H1 (cell line): ENCODE measurements around the gene CEMIP2. TPM values are rescaled to one million over a fixed set of nuclear protein-coding genes. Genes with fewer than 3 reads are reported as not detected.

Source experiments
- CTCF ChIA-PET: fragments of 300-600 bp; sonication (Branson Sonifier 250); formaldehyde crosslinking; loops from one replicate; lab custom pipeline; 2021; ENCODE audit not compliant: partially characterized antibody; lab: Charles Lee
- POLR2A ChIA-PET: fragments of 300-600 bp; sonication (Branson Sonifier 250); formaldehyde crosslinking; loops from one replicate; lab custom pipeline; 2021; ENCODE audit warnings: inconsistent platforms; ENCODE audit not compliant: partially characterized antibody; lab: Charles Lee
- DNase-seq, 2 experiments: peaks; one replicate each; pipeline versions ENCODE4 v3.0.0 to v3.0.0-alpha.2; 2010 to 2022; ENCODE audit warnings: low spot score in 2 of 2, low read depth in 1 of 2, mixed read lengths in 1 of 2
- FAIRE-seq: peaks from 2 replicates; lab custom pipeline; 2011; peaks lifted over from hg19 to GRCh38; lab: Jason Lieb, UNC
- H2AFZ ChIP-seq: 2 replicates; pipeline ENCODE4 v1.8.1; 2012; ENCODE audit warnings: low read length, inconsistent platforms
- H2AK5ac ChIP-seq: 2 replicates; pipeline ENCODE4 v1.6.1; 2013; ENCODE audit warnings: low read depth, low read length
- H2BK120ac ChIP-seq: replicated peaks from 2 replicates; pipeline ENCODE3; 2013; ENCODE audit warnings: low read depth, low read length, inconsistent platforms
- H2BK12ac ChIP-seq: 2 replicates; pipeline ENCODE4 v1.6.1; 2013; ENCODE audit warnings: low read depth, low read length
- H2BK15ac ChIP-seq: 2 replicates; pipeline ENCODE4 v1.6.1; 2013; ENCODE audit warnings: low read length
- H2BK20ac ChIP-seq: 2 replicates; pipeline ENCODE4 v1.6.1; 2013; ENCODE audit warnings: low read length
- H2BK5ac ChIP-seq: 2 replicates; pipeline ENCODE4 v1.6.1; 2013; ENCODE audit warnings: low read depth, low read length
- H3K14ac ChIP-seq: 2 replicates; pipeline ENCODE4 v1.6.1; 2013; ENCODE audit warnings: inconsistent platforms; ENCODE audit not compliant: insufficient read length
- H3K18ac ChIP-seq: 2 replicates; pipeline ENCODE4 v1.6.1; 2013; ENCODE audit warnings: low read length; ENCODE audit errors: extremely low read depth
- H3K23ac ChIP-seq: 2 replicates; pipeline ENCODE4 v1.6.1; 2013; ENCODE audit warnings: inconsistent platforms; ENCODE audit not compliant: insufficient read length
- H3K23me2 ChIP-seq: 2 replicates; pipeline ENCODE4 v1.6.1; 2013; ENCODE audit warnings: low read depth, low read length
- H3K27ac ChIP-seq: 2 replicates; pipeline ENCODE4 v1.6.1; 2011; ENCODE audit warnings: low read depth, low read length, inconsistent platforms
- H3K27me3 ChIP-seq, 4 experiments: replicated peaks in 1 of 4; 1 replicate in 1 of 4; 2 replicates in 3 of 4; pipeline versions ENCODE4 v1.6.1 to v1.8.1; 2011 to 2013; ENCODE audit warnings: low read length in 3 of 4, mild to moderate bottlenecking in 3 of 4, inconsistent platforms in 2 of 4, mixed read lengths in 2 of 4, moderate library complexity in 1 of 4; ENCODE audit not compliant: control insufficient read depth in 3 of 4, insufficient read depth in 3 of 4; ENCODE audit errors: extremely low read depth in 1 of 4
- H3K36me3 ChIP-seq, 4 experiments: 2 replicates each; pipeline versions ENCODE4 v1.6.1 to v1.8.1; 2011 to 2013; ENCODE audit warnings: mild to moderate bottlenecking in 4 of 4, low read length in 3 of 4, moderate library complexity in 2 of 4, control low read depth in 1 of 4, inconsistent platforms in 1 of 4; ENCODE audit not compliant: insufficient read depth in 4 of 4, control insufficient read depth in 2 of 4
- H3K4ac ChIP-seq: replicated peaks from 2 replicates; pipeline ENCODE3; 2013; ENCODE audit warnings: low read length, low read depth, mixed read lengths, inconsistent platforms; ENCODE audit not compliant: insufficient read length
- H3K4me1 ChIP-seq, 4 experiments: replicated peaks in 1 of 4; 1 replicate in 1 of 4; 2 replicates in 3 of 4; pipeline versions ENCODE4 v1.6.1 to v1.8.1; 2011 to 2013; ENCODE audit warnings: low read length in 3 of 4, inconsistent platforms in 2 of 4, mixed read lengths in 1 of 4; ENCODE audit not compliant: insufficient read depth in 4 of 4, control insufficient read depth in 3 of 4
- H3K4me2 ChIP-seq, 2 experiments: 2 replicates each; pipeline versions ENCODE4 v1.6.1 to v1.8.1; 2011 to 2013; ENCODE audit warnings: low read depth in 2 of 2, low read length in 2 of 2, control low read depth in 1 of 2, inconsistent platforms in 1 of 2, mild to moderate bottlenecking in 1 of 2; ENCODE audit not compliant: insufficient read depth in 1 of 2
- H3K4me3 ChIP-seq, 4 experiments: fragments of 200-600, 300-600 bp in 1 of 4; sonication (generic), shearing (Covaris generic), sonication (Bioruptor Twin) in 1 of 4; 2 replicates each; pipeline versions ENCODE4 v1.5.1 to v1.8.1; 2011 to 2016; ENCODE audit warnings: low read length in 4 of 4, low read depth in 3 of 4, control low read depth in 2 of 4, inconsistent platforms in 2 of 4, mild to moderate bottlenecking in 2 of 4, mixed read lengths in 1 of 4, moderate library complexity in 1 of 4; ENCODE audit not compliant: insufficient read depth in 2 of 4; ENCODE audit errors: extremely low read depth in 1 of 4
- H3K56ac ChIP-seq: replicated peaks from 2 replicates; pipeline ENCODE3; 2013; ENCODE audit warnings: low read depth, mild to moderate bottlenecking, mixed read lengths, low read length, inconsistent platforms; ENCODE audit not compliant: insufficient read length
- H3K79me1 ChIP-seq: 2 replicates; pipeline ENCODE4 v1.6.1; 2013; ENCODE audit warnings: low read depth, low read length, control low read depth
- H3K79me2 ChIP-seq, 2 experiments: 2 replicates each; pipeline versions ENCODE4 v1.6.1 to v1.8.1; 2012 to 2013; ENCODE audit warnings: low read length in 2 of 2, mild to moderate bottlenecking in 2 of 2, inconsistent platforms in 1 of 2; ENCODE audit not compliant: insufficient read depth in 2 of 2, control insufficient read depth in 1 of 2
- H3K9ac ChIP-seq, 4 experiments: replicated peaks in 1 of 4; 1 replicate in 1 of 4; 2 replicates in 3 of 4; pipeline versions ENCODE4 v1.6.1 to v1.8.1; 2011 to 2013; ENCODE audit warnings: low read depth in 3 of 4, low read length in 3 of 4, control low read depth in 2 of 4, mild to moderate bottlenecking in 2 of 4, moderate library complexity in 2 of 4, inconsistent platforms in 1 of 4; ENCODE audit errors: extremely low read depth in 1 of 4
- H3K9me3 ChIP-seq, 2 experiments: 2 replicates each; pipeline versions ENCODE4 v1.6.1 to v1.8.1; 2012 to 2013; ENCODE audit warnings: mild to moderate bottlenecking in 2 of 2, moderate library complexity in 2 of 2, control low read depth in 1 of 2, inconsistent platforms in 1 of 2, low read depth in 1 of 2, low read length in 1 of 2, mixed read lengths in 1 of 2; ENCODE audit not compliant: insufficient read depth in 2 of 2
- H4K20me1 ChIP-seq, 2 experiments: replicated peaks in 1 of 2; 2 replicates each; pipeline versions ENCODE3 to v1.8.1; 2011 to 2013; ENCODE audit warnings: inconsistent platforms in 2 of 2, low read length in 2 of 2, mild to moderate bottlenecking in 1 of 2; ENCODE audit not compliant: insufficient read depth in 2 of 2, control insufficient read depth in 1 of 2
- H4K5ac ChIP-seq: 2 replicates; pipeline ENCODE4 v1.6.1; 2013; ENCODE audit warnings: low read length, low read depth, mixed read lengths, inconsistent platforms; ENCODE audit not compliant: insufficient read length
- H4K8ac ChIP-seq: 2 replicates; pipeline ENCODE4 v1.8.0; 2013; ENCODE audit warnings: mild to moderate bottlenecking, moderate library complexity, low read length, inconsistent platforms; ENCODE audit not compliant: insufficient read depth; ENCODE audit errors: extremely low read depth
- H4K91ac ChIP-seq: replicated peaks from 2 replicates; pipeline ENCODE3; 2013; ENCODE audit warnings: low read length, mixed read lengths, inconsistent platforms; ENCODE audit not compliant: insufficient read length
- KDM4A ChIP-seq: IDR thresholded peaks from one replicate; pipeline ENCODE4 v1.7.1; 2012; ENCODE audit warnings: low read depth, mild to moderate bottlenecking, moderate library complexity, low read length, inconsistent platforms; ENCODE audit not compliant: severe bottlenecking
- SAP30 ChIP-seq: fragments of 300-600 bp; sonication (generic); IDR thresholded peaks from 2 replicates; pipeline ENCODE4 v1.7.1; 2012; ENCODE audit warnings: low read length, moderate library complexity, mild to moderate bottlenecking, inconsistent platforms; ENCODE audit not compliant: insufficient read depth, insufficient replicate concordance
- SUZ12 ChIP-seq: fragments of 200-600 bp; sonication (generic); IDR thresholded peaks from 2 replicates; pipeline ENCODE4 v1.6.1; 2012; ENCODE audit warnings: mild to moderate bottlenecking, inconsistent platforms, low read length, moderate library complexity, mixed read lengths
- YY1 ChIP-seq: IDR thresholded peaks from 2 replicates; pipeline ENCODE4 v1.6.1; 2011; ENCODE audit warnings: low read depth, mild to moderate bottlenecking, low read length
- ZNF274 ChIP-seq: IDR thresholded peaks from 2 replicates; pipeline ENCODE4 v1.7.0; 2012; ENCODE audit warnings: low read length, borderline replicate concordance; ENCODE audit errors: extremely low read depth
- WGBS, 2 experiments: shearing (Covaris generic) in 1 of 2; methylation state at CpG; one replicate each; pipeline versions ENCODE4 v1.1.6 to v1.1.7; 2013 to 2015; ENCODE audit warnings: low lambda C conversion rate in 2 of 2, mixed read lengths in 2 of 2, inconsistent platforms in 1 of 2, low coverage in 1 of 2, missing lambda C conversion rate in 1 of 2; ENCODE audit not compliant: insufficient replicate concordance in 2 of 2, insufficient coverage in 1 of 2, insufficient read length in 1 of 2; ENCODE audit errors: extremely low coverage in 1 of 2, missing lambda C conversion rate in 1 of 2; 5-methylcytosine and 5-hydroxymethylcytosine counted together
- polyA plus RNA-seq, 7 experiments: library from polyadenylated mRNA; depleted of rRNA in 3 of 7; stranded (reverse) in 5 of 7; unstranded in 2 of 7; fragments of >200 nt in 5 of 7; fragments of 200-250 nt in 2 of 7; gene quantifications; 1 replicate in 5 of 7; 2 replicates in 1 of 7; 4 replicates in 1 of 7; pipeline versions ENCODE4 v1.2.1 to v1.2.3, GENCODE V29; 2011 to 2013; ENCODE audit warnings: missing spikeins in 2 of 7, mixed read lengths in 2 of 7
- total RNA-seq: library from RNA; stranded (reverse); fragmentation: NEBNext Ultra II Directional; extraction: Animal tissue kit (Norgen Biotek cat#: 25700); gene quantifications from 2 replicates; pipeline ENCODE4 v1.2.1, GENCODE V29; 2021

The CEMIP2 gene
- total and polyA plus RNA-seq, 2 of the 8 experiments (the other 6 are each of a cell fraction or from before 2014, with no cell fraction given): 25.2 to 52.1 TPM

GRCh38 chr9:71767163-71767775 is 1.0 kb downstream of the CEMIP2 start:
- H2BK5ac ChIP-seq: no peak overlapping the region
- H3K27me3 ChIP-seq: no peaks in the 10 kb centered on the region; a peak in 1 of 7 replicates
- DNase-seq (no peak), FAIRE-seq (no peak)
- H2BK12ac ChIP-seq: no peak overlapping the region
- no peak overlapping the region for H3K4ac ChIP-seq
- peak overlapping the region; percentile 57 to 70 (median 65) for H3K9ac ChIP-seq
- H2BK20ac ChIP-seq: no peak overlapping the region
- peak overlapping the region; percentile 25; the same call in 1 of the 2 replicates for H3K18ac ChIP-seq
- H4K20me1 ChIP-seq: peaks cover 4 to 10% of the 10 kb centered on the region in 2 experiments
- WGBS, 2 experiments: 4% methylated on average over 7 of the region's 7 CpGs; no CpG with 5 or more reads in 1 of the 2 experiments
- peak; percentile 21 for TF ChIP-seq SAP30
- TF ChIP-seq KDM4A: peak; percentile 18
- TF ChIP-seq SUZ12: no peak
- TF ChIP-seq YY1: no peak
- TF ChIP-seq ZNF274: no peak
- CTCF ChIA-PET: interaction anchor here (0.6 to 2.5 kb wide), 11 partner anchors 16 to 1028 kb away, joined by 3 to 9 read pairs (median 5); no protein-coding TSS in a partner anchor
- H3K23me2 ChIP-seq: peaks cover 9% of the 10 kb centered on the region; the same call in 1 of the 2 replicates
- H3K79me2 ChIP-seq: peaks cover 20 to 58% of the 10 kb centered on the region in 2 experiments
- no peak overlapping the region for H3K14ac ChIP-seq
- no peak overlapping the region for H2AFZ ChIP-seq
- peaks cover 3% of the 10 kb centered on the region; the same call in 1 of the 2 replicates for H3K79me1 ChIP-seq
- H4K91ac ChIP-seq: no peak overlapping the region
- no peak overlapping the region for H3K27ac ChIP-seq
- peak overlapping the region; percentile 80 to 82 for H3K4me2 ChIP-seq
- no peak overlapping the region for H4K8ac ChIP-seq
- no peak overlapping the region for H2BK15ac ChIP-seq
- no peaks in the 10 kb centered on the region for H3K36me3 ChIP-seq
- H3K4me3 ChIP-seq: peak overlapping the region; percentile 66 to 99 (median 98)
- H4K5ac ChIP-seq: no peak overlapping the region
- POLR2A ChIA-PET: interaction anchor here (0.7 to 3.8 kb wide), 22 partner anchors 10 to 209 kb away, joined by 3 to 21 read pairs (median 4); no protein-coding TSS in a partner anchor
- H2BK120ac ChIP-seq: no peak overlapping the region
- H3K4me1 ChIP-seq: peaks cover 0 to 19% (median 16%) of the 10 kb centered on the region in 4 experiments; a peak in 6 of 7 replicates
- H3K9me3 ChIP-seq: no peaks in the 10 kb centered on the region
- H2AK5ac ChIP-seq: no peak overlapping the region
- H3K23ac ChIP-seq: no peak overlapping the region
- no peak overlapping the region for H3K56ac ChIP-seq
